DOHH2 (cell line): ENCODE data around the gene PRKCZ.

Experiments used
- EZH2phosphoT487 ChIP-seq: fragments of 200-600 bp; sonication (generic); IDR thresholded peaks from 2 replicates; pipeline ENCODE4 v1.6.1; 2017; ENCODE audit warnings: borderline replicate concordance, mild to moderate bottlenecking, antibody characterized with exemption, low read length, moderate library complexity, mixed read lengths
- TF ChIP-seq, protein P1 (sequence below): fragments of 200-600 bp; sonication (generic); IDR thresholded peaks from one replicate; pipeline ENCODE4 v1.5.1; 2014; ENCODE audit warnings: antibody characterized with exemption, mild to moderate bottlenecking, low read depth, low read length; ENCODE audit not compliant: poor library complexity, severe bottlenecking

DNA sequence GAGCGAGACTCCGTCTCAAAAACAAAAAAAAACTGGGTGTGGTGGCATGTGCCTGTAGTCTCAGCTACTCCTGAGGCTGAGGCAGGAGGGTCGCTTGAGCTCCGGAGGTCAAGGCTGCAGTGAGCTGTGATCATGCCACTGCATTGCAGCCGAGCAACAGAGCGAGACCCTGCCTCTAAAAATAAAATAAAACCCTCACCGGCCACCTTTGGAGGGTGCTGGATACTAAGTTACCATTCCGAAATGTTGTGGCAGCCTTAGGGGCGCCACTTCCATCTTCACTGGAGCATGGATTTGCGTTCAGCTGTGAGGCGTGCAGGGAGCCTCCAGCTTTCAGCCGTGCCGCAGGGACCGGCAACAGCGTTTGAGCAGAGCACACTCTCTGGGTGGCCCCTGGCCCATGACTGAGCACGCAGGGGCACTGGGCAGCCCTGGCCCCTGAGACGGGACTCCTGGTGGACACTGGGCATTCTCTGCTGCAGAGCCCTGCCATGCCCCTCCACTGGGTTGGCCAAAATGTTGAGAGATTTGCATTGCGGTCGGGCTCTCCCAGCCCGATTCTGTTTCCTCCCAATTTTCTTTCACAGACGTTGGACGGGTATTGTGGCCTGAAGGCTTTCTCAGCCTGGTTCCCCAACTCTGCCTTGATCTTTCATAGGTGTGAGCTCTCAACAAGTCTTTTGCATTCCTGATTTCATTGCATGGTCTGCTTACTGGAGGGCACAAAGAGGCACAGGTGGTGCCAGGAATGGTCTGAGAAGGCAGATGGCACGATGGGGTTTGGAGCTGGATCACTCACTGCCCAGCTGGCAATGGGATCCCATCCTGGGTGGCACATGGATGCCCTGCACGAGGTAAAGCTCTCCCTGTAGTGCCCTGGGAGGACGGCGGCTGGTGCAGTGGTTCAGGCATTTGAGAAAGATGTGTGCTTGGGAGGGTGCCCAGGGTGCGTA is 40.8 kb upstream of the PRKCZ start:
- TF ChIP-seq, protein P1, sequence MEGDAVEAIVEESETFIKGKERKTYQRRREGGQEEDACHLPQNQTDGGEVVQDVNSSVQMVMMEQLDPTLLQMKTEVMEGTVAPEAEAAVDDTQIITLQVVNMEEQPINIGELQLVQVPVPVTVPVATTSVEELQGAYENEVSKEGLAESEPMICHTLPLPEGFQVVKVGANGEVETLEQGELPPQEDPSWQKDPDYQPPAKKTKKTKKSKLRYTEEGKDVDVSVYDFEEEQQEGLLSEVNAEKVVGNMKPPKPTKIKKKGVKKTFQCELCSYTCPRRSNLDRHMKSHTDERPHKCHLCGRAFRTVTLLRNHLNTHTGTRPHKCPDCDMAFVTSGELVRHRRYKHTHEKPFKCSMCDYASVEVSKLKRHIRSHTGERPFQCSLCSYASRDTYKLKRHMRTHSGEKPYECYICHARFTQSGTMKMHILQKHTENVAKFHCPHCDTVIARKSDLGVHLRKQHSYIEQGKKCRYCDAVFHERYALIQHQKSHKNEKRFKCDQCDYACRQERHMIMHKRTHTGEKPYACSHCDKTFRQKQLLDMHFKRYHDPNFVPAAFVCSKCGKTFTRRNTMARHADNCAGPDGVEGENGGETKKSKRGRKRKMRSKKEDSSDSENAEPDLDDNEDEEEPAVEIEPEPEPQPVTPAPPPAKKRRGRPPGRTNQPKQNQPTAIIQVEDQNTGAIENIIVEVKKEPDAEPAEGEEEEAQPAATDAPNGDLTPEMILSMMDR: no peak
- TF ChIP-seq EZH2phosphoT487: no peak
